ENCODE data around the gene DRGX.

DRGX gene

DNA sequence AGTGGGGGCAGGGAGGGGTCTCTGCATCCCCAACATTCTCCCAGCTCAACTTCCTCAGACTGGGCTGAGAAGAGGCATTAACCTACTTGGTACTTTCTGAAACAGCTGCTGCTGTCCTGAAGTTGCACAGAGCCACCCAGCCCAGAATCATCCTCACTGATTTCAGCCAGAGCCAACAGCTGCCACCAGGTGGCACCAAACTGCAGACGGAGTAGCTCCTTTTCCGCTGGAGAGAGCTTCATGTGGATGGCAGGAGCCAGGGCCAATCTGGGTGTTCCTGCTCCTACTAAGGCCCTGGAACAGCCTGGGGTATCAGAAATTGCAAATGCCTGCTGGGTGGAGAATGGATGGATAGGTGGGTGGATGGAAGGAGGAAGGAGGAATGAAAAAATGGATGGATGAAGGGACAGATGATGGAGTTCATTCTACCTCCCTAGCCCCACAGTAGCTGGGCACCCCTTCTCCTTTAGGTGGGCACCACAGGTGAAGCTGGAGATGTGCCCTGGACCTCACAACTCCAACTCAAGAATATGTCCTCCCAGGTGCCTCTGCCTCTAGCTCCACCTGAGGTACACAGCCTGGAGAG lies 11.8 kb upstream of the DRGX start:
- DNase-seq = peak; percentile 60

DNA sequence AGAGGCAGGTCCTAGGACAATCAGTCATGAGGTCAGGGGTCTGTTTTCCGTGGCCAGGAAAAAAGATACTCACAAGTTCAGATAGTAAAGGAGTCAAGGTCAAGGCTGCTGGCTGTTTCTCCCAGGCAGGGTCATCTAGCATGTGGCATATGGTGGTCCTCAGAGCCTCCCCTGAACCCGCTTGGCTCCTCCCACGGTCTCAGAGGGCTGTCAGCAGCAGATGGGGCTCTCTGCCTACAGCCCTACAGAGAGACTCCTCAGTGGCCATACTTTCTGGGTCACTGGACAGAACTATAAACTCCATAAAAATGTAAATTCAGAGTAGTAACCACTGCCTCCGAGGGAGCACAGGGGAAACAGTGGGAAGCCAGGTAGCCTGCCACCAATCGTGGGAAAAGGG lies 11.3 kb upstream of the DRGX start:
- DNase-seq = no peak

DNA sequence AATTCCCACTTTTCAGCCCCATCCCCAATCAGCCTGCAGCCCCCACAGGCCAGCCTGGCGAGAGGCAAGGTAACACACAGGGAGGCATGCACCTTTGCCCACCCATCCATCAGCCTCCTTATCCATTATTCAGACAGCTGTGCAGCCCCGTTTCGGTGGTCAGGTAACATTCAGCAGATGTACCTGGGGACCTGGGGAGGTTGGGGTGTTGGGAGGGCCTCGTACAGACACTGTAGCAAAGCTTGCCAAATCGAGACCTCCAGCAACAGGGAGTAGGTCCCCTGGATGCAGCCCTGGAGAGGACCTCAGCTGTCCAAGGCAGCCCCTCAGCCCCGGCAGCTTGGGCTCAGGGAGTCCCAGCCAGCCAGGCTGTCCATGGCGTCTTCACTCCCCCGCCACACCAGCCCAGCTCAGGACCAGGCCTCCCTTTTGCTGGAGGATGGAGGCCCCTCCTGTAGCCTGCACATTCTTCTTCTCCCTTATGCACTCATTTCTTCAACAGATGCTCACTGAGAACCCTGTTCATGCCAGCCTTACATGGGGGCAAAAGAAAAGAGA lies 8.5 kb upstream of the DRGX start:
- no peak for DNase-seq

DNA sequence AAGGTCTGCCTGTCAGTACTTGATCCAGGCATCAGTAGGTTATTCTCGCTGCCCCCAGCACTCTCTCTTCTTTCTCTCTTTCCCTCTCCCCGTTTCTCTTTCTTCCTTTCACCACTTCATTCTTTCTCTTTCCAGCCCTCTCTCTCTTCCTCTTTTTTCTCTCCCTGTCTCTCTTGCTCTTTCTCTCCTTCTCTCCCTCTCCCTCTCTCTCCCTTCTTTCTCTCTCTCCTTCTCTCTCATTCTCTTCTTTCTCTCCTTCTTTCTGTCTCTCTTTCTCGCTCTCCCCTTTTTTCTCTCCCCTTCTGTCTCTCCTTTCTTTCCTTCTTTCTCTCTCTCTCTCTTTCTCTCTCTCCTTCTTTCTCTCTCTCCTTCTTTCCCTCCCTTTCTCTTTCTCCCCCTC lies 7.5 kb upstream of the DRGX start:
- DNase-seq = no peak

DNA sequence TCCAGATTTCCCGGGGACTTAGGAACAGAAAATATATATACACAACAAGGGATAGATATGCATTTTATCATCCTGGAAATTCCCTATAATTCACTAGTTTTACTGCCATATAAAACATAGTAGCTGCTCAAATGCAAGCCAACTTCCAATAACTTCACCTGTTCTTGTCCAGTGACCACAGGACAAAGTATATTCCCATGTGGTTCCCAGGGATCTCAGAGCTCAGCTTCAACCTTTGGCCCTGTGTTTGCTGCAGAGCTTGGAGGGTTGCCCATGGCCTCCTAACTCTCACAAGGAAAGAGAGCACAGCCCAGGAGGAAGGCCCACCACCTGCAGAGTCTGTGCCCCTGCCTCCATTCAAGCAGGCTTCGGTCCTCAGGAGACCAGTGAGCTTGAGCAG lies 4.5 kb upstream of the DRGX start:
- no peak for DNase-seq

DNA sequence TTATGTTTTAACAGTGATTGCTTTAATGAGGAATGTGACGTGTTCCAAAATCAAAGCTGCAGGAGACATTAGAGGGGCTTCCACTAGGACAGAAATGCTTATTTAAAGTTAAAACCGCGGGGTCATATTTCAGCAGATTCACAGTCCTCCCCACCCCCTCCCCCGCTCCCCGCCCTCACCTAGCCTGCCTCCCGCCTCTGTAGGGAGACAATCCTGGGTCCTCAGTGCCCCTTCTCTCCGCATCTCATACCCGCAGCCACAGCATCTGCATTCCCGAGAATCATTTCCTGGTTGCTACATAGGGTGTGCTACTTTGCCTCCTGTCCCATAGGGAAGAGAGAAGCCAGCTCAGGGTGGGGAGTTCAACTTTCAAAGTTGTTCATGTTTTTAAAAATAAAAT lies 3.1 kb upstream of the DRGX start:
- no peak for DNase-seq

DNA sequence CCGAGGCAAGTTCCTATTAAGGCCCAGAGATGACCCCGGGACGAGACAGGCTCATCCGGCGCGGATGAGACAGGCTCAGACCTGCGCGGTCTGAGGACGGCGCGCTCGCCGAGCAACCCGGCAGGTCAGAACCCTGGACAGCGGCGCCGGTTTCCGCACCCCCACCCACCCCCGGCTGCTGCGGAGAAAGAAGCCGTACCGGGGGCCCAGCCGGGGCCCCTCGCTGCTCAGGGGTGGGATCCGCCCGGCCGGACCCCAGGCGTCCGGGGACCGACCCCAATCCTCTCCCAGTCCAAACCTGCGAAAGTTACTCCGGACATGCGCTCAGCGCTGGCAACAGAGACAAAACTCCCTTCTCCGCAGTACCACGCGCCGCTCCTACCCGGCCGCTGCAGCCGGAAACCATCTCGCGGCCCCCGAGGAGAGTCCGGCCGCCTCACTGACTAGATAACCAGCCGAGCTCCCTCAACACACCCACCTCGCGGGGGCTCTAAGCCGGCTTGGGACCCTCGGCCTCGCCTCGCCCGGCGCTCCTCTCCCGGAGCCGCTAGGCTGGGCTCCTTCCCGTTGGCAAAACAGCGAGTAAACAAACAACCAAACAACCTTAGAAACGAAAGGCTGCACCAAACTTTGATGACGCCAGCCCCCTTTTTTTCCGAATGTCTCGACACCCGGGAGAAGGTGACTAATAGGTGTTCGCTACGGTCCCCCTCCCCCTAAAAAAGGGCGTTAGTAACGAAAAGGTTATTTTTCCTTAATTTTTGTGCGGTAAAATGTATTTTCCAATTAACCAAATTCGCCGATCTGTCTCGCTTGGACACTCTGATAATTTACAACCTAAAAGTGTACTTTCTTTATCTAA lies 2.3 kb upstream of the DRGX start:
- DNase-seq = peak; percentile 46

DNA sequence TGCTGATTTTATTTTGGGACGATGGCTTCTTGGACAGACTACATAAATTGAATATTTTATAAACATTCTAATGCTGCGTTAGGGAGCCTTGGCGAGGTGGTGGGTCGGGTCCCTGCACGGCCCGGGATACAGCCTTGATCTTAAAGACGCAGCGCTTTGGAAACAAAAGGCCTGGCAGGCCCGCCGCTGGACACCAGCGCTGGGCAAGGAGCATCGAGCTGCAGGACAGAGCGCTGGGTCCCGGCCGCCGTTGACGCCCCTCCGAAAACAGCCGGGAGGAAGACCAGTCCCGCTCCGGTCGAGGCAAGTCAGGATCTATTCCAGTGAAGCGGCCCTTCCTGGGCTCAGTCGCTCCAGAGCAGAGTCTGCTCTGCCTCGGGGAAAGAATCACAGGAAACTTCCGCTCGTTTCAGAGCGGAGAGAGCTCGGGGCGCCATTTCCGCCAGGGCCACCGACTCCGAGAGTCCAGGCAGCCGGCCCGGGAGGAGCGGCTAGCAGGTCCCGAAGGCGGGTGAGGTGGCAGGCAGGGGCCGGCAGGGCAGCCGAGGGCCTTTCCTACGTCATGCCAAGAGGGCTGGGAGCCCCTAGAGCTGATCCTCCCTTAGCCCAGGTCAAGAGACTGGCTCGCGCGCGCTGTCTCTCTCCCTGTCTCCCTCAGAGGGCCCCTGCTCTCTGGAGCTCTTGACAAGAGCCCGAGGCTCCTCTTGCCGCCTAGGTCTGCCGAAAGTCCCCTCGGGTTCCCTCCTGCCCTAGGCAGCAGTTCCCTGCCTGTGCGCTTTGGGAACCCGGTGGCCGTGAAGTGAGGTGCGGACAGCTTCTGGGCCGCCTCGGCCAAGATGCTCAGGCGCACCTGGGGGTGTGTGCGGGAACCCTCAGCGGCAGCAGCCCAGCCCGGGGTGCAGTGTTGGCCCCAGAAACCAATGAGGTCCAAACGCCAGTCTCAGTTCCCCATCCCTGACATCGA lies 1.4 kb upstream of the DRGX start:
- no peak for DNase-seq

DNA sequence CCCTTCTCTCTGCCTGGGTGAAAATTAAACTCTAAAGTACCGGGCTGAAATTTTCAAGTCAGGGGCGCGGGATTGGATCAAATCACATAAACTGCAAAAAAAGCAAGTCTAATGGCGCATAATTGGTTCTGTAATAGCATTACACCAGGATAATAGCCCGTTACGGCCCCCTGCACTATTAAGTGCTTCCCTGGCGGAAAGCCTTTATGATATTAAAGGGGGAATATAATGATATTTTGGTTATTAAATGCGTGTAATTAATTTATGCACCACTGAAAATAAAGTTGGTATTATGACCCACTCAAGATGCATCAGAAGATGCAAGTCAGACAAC lies 744 bp upstream of the DRGX start:
- DNase-seq = no peak

DNA sequence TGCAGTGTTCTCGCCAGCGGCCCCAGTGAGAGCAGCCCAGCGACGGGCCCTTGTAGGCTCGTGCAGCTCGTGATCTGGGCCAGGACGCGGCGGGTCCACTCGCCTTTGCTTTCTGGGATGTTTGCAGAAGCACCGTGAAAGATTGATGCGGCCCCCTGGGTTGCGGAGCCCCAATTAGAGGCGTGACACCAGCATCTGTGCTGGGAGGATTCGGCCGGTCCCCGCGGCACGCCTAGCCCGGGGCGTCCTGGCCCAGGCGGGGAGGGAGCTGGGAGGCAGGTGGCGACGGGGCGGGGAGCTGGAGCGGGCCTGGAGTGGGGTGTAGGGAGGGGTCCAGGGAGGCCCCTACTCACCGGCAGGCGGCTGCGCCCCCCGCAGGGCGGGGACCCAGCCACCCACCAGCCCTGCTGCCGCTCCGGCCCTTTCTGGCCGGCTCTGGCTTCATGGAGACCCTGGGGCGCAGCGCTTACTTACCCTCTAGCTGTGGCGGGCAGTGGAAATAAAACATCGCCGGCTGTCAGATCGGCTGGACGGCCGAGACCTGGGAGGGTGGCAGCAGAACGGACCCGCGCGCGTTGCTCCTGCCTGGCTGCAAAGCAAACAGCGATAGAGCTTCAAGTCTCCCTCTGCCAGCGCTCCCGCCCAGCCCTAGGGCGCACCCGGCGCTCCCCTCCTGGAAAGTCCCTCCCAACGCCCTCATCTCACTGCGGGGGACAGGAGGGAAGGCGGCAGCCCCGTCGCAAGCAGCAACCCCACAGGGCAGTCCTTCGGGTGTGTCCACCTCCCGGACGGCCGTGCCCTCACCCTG lies 752 bp downstream of the DRGX start:
- no peak for DNase-seq

DNA sequence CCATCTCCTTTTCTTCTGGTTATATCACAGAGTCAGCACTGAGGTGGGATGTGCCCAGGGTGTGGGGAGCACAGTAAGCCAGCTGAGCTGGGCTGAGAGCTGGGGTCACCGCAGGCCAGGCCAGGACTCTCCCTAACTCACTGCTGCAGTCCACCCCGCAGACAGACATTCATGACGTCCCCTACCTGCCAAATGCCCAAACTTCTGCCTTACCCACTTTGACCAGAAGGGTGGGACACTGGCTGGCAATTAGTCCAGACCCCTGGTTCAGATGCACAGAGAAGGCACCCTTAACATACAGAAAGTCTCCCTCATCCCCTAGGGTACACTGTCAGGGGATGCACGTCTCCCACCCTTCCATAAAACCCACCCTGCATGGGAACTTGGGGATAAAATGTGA lies 2.1 kb downstream of the DRGX start:
- DNase-seq = no peak

DNA sequence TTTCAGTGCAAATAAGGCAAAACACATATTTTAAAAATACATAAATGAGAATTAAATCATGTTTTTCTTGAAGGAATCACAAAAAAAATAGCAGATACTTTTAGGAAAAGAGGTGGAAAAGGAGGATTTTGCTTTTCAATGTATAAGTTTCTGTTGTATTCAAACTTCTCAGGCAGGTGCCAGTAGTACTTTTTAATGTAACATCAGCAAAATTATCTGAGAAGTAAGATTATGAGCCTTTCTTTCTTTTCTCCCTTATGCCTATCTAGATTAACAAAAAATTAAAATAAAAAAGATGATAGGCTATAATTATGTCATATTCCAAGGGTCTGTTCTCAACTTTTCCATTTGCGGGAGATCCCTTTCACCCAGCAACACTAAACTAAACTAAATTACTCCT lies 2.6 kb downstream of the DRGX start:
- DNase-seq = no peak

DNA sequence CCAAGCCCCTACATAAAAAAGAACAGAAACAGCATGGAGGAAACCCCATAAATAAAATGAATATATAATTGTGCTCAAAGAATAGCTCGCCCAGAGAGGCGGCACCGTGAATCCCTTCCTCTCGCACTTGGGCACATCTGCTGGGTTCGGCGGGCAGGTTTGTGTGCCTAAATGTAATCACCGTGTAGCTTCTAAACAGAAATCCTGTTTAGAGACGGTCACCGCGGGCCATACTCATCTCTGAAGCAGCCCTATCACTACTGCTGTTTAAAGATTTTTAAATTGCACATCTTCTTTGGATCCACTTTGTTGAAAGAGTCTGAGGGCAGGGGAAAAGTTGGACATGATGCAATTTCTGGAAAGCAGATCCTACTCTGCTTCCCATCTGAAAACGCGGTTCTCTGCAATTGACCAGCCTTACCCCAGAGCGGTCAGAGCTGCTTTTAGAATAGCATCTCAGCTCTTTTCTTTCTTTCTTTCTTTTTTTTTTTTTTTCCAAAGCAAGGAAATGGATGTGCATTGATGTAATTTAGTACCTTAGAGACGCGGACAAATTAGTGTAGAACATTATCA lies 6.4 kb downstream of the DRGX start:
- DNase-seq = no peak

DNA sequence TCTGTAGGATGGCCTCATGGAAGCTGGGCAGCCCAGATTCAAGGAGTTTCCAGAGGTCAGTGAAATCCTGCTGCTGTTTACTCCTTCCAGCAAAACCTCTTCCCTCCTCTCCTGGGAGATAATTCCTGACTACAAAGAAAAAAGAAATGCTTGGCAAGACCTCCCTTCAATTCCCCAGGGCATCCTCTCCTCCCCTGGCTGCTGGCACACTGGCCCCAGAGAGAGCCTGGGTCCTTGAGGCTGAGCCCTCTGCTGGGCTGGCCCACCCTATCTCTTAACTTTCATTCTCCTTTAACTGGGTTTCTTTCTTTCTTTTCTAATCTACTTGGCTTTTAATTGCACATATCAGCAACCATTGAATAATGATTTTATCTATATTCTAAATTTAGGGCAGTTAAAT lies 7.7 kb downstream of the DRGX start:
- DNase-seq = no peak

DNA sequence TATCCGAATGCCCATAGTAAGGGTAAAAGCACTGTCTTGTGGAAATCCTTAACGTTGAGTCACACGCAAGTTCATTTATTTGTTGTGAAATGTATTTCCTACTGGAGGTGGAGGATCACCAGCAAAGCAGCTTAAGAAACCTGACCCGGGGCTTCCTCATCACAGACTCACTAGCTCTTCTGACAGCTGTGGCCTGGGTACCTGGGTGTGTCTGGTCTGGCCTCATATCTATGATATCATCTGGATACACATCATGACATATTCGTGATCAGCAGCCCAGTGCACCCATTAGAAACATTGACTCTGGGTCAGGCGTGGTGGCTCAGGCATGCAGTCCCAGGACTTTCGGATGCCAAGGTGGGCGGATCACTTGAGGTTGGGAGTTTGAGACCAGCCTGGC lies 8.8 kb downstream of the DRGX start:
- DNase-seq = no peak

DNA sequence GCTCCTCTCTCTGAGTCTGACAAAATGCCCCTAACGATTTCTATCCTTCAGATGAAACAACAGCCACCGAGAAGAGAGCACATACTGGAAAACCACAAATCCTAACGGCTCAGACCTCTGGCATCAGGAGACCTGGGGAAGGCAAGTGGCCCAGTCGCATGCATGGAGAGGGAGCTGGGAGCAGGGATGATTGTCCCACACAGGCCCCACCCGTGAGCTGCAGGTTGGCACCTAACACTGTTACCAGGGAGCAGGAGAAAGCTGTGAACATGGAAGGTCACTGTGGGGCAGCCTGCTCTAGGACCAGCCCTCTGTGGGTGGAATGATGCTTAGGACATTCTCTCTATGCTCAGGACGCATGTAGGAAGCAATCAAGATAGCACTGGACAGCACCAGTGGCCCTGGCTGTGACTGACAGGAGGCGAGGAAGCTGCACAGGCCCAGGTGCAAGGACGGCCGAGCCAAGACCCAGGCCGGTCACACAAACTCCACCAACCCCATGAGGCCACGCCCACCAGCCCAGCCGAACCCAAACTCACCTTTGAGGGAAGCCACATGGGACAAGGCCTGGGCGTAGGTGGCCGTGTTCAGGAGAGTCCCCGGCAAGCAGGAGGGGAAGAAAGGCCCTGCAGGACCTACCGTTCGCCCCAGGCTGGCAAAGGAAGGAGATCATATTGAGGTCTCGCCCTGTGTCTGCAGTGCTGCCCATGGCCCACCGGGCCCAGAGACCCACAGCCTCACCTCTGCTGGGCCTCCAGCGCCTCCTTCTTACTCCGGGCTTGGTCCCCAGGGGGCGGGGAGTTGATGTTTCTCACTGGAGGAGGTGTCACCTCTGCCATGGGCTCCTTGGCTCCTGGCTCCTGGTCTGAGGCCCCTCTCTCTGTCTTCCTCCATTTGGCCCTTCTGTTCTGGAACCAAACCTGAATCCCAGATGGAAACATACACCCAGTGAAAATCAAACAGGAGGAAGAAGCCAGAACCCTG lies 9.7 kb downstream of the DRGX start:
- no peak for DNase-seq

DNA sequence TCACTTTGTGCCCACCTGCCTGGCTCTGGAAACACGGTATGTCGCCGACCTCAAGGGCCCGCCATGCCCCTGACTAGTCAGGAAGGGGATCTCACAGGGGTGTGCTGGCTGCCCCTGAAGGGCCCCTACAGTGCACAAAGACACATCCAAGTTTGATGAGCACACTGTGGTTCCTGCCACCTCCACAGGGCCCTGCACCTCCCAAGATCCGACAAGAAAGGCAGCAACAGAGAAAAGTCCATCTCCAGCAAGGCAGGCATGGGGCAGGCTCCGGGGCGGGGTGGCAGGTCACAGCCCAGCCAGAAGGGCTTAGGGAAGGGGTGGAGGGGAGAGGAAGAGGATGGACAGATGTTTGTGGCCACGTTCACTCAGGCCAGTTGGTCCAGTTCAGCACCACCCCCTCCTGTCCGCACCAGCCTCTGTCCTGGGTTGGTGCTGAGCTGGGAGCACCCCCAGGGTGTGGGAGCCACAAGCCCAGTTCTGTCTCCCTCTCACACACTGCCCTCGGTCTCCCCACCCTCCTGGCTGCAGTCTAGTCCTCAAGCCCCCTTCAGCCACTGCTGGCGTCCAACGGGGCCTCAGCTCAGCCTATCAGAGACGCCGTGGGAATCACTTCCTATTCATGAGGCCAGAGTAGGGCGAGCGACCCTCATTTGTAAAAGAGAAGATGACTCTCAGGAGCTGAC lies 11.5 kb downstream of the DRGX start:
- no peak for DNase-seq

DNA sequence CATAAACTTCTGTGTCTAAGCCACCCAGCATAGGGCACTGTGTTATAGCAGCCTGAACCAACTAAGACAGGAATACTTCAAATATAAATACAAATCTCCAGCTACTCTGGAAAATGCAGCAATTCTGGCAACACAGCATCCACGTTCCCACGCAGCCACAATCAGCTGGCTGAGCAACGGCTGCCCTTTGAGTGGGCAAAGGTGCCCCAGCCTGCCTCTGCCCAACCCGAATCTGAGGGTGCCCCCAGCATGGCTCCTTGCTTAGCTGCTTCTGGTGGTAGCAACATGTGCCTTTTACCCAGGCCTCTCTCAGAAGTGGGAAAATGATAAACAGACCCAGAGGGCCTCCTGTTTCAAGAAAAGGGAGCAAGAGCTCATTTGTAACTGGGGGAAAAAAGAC lies 12.0 kb downstream of the DRGX start:
- no peak for DNase-seq

DNA sequence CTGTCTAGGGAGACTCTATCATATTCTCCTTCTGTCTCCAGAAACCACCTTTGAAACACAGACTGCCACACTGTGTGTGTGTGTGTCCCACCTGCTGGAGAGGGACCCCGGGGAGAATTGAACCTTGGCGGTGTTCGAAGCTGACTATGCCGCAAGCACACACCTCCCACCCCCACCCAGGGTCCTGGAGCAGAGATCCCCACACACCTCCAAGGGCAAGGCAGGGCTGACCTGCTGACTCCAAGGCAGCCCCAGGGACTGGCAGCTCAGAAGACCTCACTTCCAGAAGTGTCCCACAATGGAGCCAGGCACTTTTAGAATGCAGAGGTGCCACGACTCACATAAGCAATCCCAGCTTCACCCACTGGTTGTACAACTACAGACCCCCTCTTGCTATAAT lies 13.1 kb downstream of the DRGX start:
- DNase-seq = no peak

DNA sequence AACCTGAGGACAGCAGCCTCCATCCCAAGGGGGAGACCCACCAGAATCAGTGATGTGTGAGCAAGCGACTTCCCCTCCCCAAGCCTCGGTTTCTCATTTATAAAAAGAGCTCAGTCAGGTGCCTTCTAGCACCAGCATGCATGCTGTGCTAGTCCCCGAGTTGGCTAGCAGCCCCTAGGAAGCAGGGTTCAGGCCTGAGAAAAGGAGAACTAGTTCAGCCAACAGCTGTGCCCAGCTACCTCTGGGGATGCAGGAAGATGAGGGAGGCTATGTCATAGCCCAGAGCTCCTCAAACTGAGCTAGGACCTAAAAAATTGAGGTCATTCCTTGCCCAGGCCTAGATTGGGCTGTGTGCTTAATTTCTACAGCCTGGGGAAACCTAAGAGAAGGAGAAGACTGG lies 13.7 kb downstream of the DRGX start:
- no peak for DNase-seq

All from stimulated activated naive CD4-positive, alpha-beta T cell treated with Interleukin-2 at 50 U/mL for 16 hours (primary cell).